H1 (cell line): Measurements from ENCODE around the gene PDGFB. TPM values are rescaled to one million over a fixed set of nuclear protein-coding genes. Genes with fewer than 3 reads are reported as not detected.

Experiments used
- SAP30 ChIP-seq: fragments of 300-600 bp; sonication (generic); IDR thresholded peaks from 2 replicates; pipeline ENCODE4 v1.7.1; 2012; ENCODE audit warnings: low read length, moderate library complexity, mild to moderate bottlenecking, inconsistent platforms; ENCODE audit not compliant: insufficient read depth, insufficient replicate concordance
- TAF1 ChIP-seq: IDR thresholded peaks from 2 replicates; pipeline ENCODE4 v1.6.1; 2011; ENCODE audit warnings: mild to moderate bottlenecking, low read depth, low read length
- polyA plus RNA-seq, 7 experiments: library from polyadenylated mRNA; depleted of rRNA in 3 of 7; stranded (reverse) in 5 of 7; unstranded in 2 of 7; fragments of >200 nt in 5 of 7; fragments of 200-250 nt in 2 of 7; gene quantifications; 1 replicate in 5 of 7; 2 replicates in 1 of 7; 4 replicates in 1 of 7; pipeline versions ENCODE4 v1.2.1 to v1.2.3, GENCODE V29; 2011 to 2013; ENCODE audit warnings: missing spikeins in 2 of 7, mixed read lengths in 2 of 7
- total RNA-seq: library from RNA; stranded (reverse); fragmentation: NEBNext Ultra II Directional; extraction: Animal tissue kit (Norgen Biotek cat#: 25700); gene quantifications from 2 replicates; pipeline ENCODE4 v1.2.1, GENCODE V29; 2021

PDGFB gene
- total and polyA plus RNA-seq, 2 of the 8 experiments (the other 6 are each of a cell fraction or from before 2014, with no cell fraction given): 3.9 to 8.5 TPM

- TF ChIP-seq SAP30 (no peak), TAF1 (no peak)
These were observed 67.0 kb downstream of the PDGFB start (continued) for GRCh38 chr22:39177791-39178190.
